Panc1 (cell line): ENCODE data around the gene ACTR5.

ENCODE experiments used
- POLR2AphosphoS5 ChIP-seq: IDR thresholded peaks from 2 replicates; pipeline ENCODE4 v1.6.1; 2012; ENCODE audit warnings: mild to moderate bottlenecking, low read depth, low read length, moderate library complexity
- TF ChIP-seq, protein P1 (sequence below): fragments of 450-650 bp; IDR thresholded peaks from 2 replicates; pipeline ENCODE4 v1.5.1; 2017; ENCODE audit warnings: mild to moderate bottlenecking

- TF ChIP-seq POLR2AphosphoS5, result no peak
- TF ChIP-seq, protein P1, sequence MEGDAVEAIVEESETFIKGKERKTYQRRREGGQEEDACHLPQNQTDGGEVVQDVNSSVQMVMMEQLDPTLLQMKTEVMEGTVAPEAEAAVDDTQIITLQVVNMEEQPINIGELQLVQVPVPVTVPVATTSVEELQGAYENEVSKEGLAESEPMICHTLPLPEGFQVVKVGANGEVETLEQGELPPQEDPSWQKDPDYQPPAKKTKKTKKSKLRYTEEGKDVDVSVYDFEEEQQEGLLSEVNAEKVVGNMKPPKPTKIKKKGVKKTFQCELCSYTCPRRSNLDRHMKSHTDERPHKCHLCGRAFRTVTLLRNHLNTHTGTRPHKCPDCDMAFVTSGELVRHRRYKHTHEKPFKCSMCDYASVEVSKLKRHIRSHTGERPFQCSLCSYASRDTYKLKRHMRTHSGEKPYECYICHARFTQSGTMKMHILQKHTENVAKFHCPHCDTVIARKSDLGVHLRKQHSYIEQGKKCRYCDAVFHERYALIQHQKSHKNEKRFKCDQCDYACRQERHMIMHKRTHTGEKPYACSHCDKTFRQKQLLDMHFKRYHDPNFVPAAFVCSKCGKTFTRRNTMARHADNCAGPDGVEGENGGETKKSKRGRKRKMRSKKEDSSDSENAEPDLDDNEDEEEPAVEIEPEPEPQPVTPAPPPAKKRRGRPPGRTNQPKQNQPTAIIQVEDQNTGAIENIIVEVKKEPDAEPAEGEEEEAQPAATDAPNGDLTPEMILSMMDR, result no peak
Observed at GRCh38 chr20:38757145-38757775, 9.0 kb downstream of the ACTR5 start.
